GM19351 (cell line): ENCODE results near the gene ODC1.
"Not testable (repeated sequence)": the region's sequence is repeated elsewhere in the genome, so short reads cannot be mapped to it uniquely, and the experiment has no call there.

Source experiments
- ATAC-seq: cut with Tn5 transposase; IDR thresholded peaks from one replicate; pipeline ENCODE4 v1.9.1; 2021; ENCODE audit warnings: mild to moderate bottlenecking, moderate library complexity; ENCODE audit not compliant: unreplicated experiment

ODC1 gene

DNA sequence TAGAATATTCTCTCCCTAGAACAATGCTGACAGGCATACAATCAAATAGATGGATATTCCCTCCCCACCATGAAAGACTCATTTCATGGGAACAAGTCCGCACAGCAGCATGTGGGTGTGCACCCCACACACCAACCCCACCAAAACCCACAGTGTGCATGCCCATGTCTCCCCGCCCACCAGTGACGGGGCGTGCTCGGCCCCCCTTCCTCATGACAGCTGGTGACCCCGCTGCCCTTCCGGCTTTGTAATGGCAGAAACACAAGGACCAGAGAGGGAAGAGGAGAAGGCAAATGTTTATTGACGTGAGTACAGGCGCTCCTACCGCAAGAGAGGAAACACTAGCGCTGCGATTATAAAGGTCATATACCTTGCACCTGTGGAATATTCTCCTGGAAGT, 30.8 kb upstream of the ODC1 start:
- ATAC-seq: no peak

- ATAC-seq: no peak
Observed at GRCh38 chr2:10478298-10478625, 30.1 kb upstream of the ODC1 start.

- ATAC-seq: no peak
Observed at GRCh38 chr2:10477443-10478297, 29.5 kb upstream of the ODC1 start.

GRCh38 chr2:10476723-10477442, 28.8 kb upstream of the ODC1 start:
- no peak for ATAC-seq

DNA sequence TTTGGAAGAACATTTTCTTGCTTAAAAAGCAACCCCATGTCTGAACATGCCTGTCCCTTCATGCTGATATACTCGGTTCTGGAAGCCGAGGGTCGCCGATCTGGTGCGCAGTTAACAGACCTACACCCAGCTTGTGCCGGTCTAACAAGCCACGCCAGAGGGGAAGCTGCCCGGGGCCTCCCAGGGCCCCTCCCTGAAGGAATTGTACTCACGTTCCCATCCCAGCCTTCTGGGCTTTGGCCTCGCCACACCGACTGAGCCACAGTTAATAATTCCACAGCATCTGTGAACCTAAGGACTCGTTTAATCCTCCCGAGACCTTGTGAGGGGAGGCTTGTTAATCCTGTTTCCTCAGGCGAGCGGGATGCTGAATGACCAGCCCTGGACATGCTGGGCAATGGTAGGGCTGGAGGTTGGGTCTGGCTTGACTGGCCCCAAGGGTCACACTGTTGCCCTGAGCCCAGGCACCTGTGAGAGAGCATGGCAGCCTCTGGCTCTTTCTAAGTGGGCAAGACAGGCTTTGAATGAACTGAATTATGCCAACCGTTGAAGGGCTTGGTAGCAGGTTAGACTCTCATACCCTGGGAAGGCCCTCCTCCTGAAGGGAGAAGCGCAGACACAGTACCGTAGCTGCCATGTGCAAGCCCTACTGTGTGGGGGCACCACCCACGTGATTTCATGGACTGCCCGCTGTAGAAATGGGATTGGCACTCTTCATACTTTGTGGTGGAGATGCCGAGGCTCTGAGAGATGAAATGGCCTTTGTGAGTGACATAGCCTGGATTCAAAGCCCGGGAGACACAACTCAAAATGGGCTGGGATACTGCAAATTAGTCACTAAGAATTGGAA, 27.9 kb upstream of the ODC1 start:
- ATAC-seq: no peak

- no peak for ATAC-seq
Observed at GRCh38 chr2:10475221-10475722, 27.1 kb upstream of the ODC1 start.

DNA sequence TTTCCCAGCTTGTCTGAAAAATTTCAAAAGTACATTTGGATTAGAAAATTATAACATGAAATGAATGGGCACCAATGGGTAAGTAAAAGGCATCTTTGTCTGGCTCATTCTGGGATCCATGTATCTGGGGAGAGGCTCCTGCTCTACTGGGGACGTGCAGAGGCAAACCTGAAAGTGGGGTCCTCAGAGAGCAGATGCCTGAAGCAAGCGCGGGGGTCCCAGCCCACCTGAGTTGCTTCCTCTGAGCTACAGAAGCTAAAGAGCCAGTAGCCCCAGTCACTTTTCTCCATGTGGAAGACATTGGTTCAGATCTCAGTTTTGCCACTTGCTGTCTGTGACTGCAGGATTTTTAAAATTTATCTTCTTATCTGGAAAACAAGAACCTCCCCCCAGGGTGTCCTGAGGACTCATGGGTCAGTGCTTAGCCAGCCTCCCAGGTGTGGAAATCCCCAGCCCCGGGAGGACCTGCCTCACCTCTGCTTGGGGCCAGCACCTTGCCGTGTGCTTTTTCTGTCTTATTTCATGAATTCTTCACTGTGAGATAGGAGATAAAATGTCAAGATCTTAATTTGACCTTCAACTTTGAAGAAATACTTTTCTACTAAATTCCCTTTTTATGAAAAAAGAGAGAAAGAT, 25.1 kb upstream of the ODC1 start:
- no peak for ATAC-seq

- ATAC-seq: no peak
Observed at GRCh38 chr2:10471955-10472354, 23.8 kb upstream of the ODC1 start.

- ATAC-seq: no peak
Observed at GRCh38 chr2:10471046-10471571, 23.0 kb upstream of the ODC1 start.

DNA sequence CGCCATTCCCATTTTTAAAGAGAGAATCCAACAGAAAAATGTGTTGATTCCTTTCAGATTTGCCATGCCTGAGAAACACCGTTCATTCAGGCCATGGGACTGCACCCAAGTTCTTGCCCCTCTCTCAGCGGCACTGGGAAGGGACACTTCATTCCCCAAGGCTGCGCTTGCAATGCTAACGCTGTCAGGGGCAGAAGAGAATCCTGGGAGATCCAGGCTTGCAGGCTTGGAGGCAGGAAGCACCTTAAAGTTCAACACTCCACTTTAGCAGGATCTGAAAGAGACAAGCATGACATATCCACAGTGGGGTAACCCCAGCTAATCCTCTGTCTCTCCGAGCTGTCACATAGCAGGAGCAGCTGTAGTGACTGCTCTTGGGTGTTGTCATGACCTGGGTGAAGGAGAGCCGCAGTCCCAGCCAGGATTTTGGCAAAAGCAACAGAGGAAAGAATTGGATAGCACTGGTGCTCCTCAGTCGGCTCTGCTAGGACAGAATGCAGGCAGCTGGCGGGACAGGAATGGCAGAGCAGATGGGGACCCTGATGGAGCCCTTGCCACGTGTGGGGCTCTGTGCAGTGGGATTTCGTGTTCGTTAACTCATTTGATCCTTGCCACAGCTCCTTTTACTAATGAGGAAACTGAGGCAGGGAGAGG, 22.0 kb upstream of the ODC1 start:
- no peak for ATAC-seq

- no peak for ATAC-seq
Observed at GRCh38 chr2:10469301-10469700, 21.2 kb upstream of the ODC1 start.

DNA sequence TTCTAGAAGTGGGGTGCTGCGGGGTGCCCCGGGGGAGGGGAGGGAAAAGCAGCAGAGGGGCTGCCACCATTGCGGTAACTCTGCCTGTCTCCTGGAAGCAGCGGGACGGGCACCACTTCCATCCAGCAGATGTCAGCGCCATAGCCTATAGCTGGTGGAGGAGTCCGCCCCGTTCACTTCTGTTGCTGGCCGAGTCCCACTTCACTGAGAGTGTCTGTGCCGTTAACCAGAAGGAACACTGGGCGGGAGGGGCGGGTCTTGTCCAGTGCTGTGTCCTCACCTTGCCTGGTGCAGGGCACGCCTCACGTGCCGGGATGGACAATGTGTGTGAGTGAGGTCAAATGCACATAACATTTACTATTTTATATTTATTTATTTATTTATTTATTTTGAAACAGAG, 19.3 kb upstream of the ODC1 start:
- no peak for ATAC-seq

DNA sequence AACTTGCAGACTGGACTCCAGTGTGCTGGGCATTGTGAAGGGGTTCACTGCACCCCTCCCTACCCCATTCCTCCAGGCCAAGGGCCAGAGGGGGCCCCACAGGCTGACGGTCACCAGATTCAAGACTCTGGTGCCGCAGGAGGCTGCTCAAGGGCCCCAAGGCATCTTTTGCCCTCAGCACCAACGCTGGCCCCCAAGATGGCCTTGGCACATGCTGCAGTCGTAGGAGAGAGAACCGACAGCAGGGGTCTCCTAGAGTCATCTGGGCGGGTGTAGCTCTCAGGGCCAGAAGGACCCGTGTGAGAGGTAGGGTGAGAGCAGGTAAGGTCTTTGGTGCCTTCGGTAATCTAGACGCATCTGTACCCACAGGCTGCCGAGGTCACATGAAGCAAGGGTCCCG, 18.7 kb upstream of the ODC1 start:
- no peak for ATAC-seq

GRCh38 chr2:10465910-10466309, 17.8 kb upstream of the ODC1 start:
- ATAC-seq: no peak

DNA sequence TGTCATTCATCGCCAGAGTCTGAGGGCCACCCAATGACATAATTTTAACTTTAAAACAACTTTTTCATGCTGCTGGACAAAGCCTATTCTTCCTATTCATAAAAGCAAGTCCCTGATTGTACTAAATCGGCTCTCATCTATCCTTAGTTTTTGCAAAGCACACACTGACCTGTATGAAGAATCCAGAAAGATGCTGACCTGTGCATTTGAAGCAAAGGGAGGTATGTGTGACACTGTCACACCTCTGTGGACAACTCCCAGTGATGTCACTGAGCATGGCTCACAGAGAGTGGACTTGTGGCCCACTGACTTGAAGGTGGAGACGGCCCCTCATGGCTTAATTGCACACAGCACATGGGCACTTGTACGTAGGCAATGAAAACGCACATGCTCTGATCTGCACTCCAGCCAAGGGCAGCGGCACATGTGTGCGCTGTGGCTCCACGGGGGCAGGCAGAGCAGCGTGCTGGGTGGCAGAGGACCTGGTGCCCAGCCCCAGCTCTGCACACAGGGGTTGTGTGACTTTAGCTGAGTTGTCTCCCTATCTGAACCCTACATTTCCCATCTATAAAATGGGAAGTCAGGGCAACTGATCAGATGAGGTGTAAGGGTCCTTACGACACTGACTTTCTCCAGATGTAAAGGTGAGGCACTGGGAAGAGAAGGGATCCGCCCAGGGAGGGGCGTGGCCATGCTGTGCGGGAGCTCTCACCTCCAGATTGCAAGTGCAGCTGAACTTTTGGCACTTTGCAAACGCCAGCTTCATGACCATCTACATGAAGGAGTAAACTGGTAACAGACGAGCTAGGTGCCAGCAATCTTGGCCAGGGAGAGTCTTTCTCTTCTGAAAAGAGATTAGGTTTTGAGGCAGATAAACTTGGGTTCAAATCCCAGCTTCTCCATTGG, 14.3 kb upstream of the ODC1 start:
- no peak for ATAC-seq

- no peak for ATAC-seq
Observed at GRCh38 chr2:10460366-10460796, 12.3 kb upstream of the ODC1 start.

- ATAC-seq: no peak
Observed at GRCh38 chr2:10457846-10458598, 9.9 kb upstream of the ODC1 start.

GRCh38 chr2:10457195-10457594, 9.1 kb upstream of the ODC1 start:
- ATAC-seq: not testable (repeated sequence)
